ENCODE results near the gene UHRF2. TPM values are rescaled to one million over a fixed set of nuclear protein-coding genes. Genes with fewer than 3 reads are reported as not detected.

UHRF2 gene
- total and polyA plus RNA-seq, 2 of the 4 experiments (the other 2 are of a cell fraction) = 27.6 to 37.3 TPM

- Histone ChIP-seq H3K4me1 (ENCODE audit: control insufficient read depth, insufficient read depth, low read length) (peaks cover 8% of the 10 kb centered on the region), H3K9me1 (ENCODE audit: insufficient read depth, low read length) (peaks cover 10% of the 10 kb centered on the region), H3K27ac (ENCODE audit: insufficient read depth, low read length) (no peak overlapping the region), H3K9me3 (ENCODE audit: control insufficient read depth, insufficient read depth, low read length) (no peaks in the 10 kb centered on the region), H2BK15ac (ENCODE audit: low read depth, low read length) (no peak overlapping the region), H2AK5ac (ENCODE audit: low read depth, low read length) (no peak overlapping the region), H2BK120ac (ENCODE audit: low read depth, low read length) (no peak overlapping the region), H4K8ac (ENCODE audit: low read depth in 2 of 2, low read length in 2 of 2) (no peak overlapping the region), H3K27me3 (ENCODE audit: control insufficient read depth, insufficient read depth, low read length) (no peaks in the 10 kb centered on the region), H3K4me2 (ENCODE audit: low read depth, low read length) (no peak overlapping the region), H3K4ac (ENCODE audit: low read depth, low read length) (no peak overlapping the region), H2BK20ac (ENCODE audit: low read depth, low read length) (no peak overlapping the region), H2BK5ac (ENCODE audit: low read depth, low read length, poor library complexity, severe bottlenecking) (no peak overlapping the region), H2AK9ac (replicated peaks; ENCODE audit: low read depth, low read length, poor library complexity) (no peak overlapping the region), H4K91ac (ENCODE audit: insufficient read depth, low read depth, low read length) (no peak overlapping the region), H3K9ac (ENCODE audit: low read depth, low read length) (no peak overlapping the region), H3K23ac (ENCODE audit: low read depth, low read length) (no peak overlapping the region), H2AFZ (replicated peaks; ENCODE audit: low read length, poor library complexity) (no peak overlapping the region), H4K20me1 (ENCODE audit: insufficient read depth, low read length) (no peaks in the 10 kb centered on the region), H3K18ac (ENCODE audit: low read depth, low read length) (no peak overlapping the region), H3K36me3 (ENCODE audit: control insufficient read depth, insufficient read depth, low read length) (peaks cover 34% of the 10 kb centered on the region), H3K79me1 (ENCODE audit: low read depth in 1 of 2, low read length in 2 of 2) (peaks cover 21 to 22% of the 10 kb centered on the region in 2 experiments), H4K5ac (ENCODE audit: low read depth, low read length) (no peak overlapping the region), H3K14ac (replicated peaks; ENCODE audit: low read depth, low read length) (no peak overlapping the region; the same call in 1 of the 2 replicates), H3K4me3 (ENCODE audit: insufficient read depth, low read depth, low read length) (no peak overlapping the region), H3K56ac (ENCODE audit: extremely low read depth, insufficient read depth, low read length) (no peak overlapping the region)
- no peak for DNase-seq
- no TSS peak for BruUV-seq (replicated peaks)
- CTCF ChIA-PET = interaction anchor here (0.6 kb wide), 1 partner anchor 78 kb away, joined by 3 read pairs; no protein-coding TSS in a partner anchor
- intact Hi-C loops (cut with micrococcal nuclease) = no loop called here
- in situ Hi-C loops (cut with MboI; ENCODE audit: low sequenced_read_pairs) = no loop called here
- dilution Hi-C loops (cut with HindIII; ENCODE audit: low sequenced_read_pairs, unreplicated experiment) = no loop called here
- TF ChIP-seq MXI1 (IDR thresholded peaks at IDR 0.05; ENCODE audit: borderline replicate concordance, low read depth, low read length) (no peak), ELK1 (IDR thresholded peaks at IDR 0.05; ENCODE audit: borderline replicate concordance, low read depth, low read length) (no peak), RAD21 (IDR thresholded peaks at IDR 0.05; ENCODE audit: low read length) (no peak), POLR2A (IDR thresholded peaks at IDR 0.05; ENCODE audit: low read depth, low read length) (no peak), CHD1 (IDR thresholded peaks at IDR 0.05; ENCODE audit: low read depth, low read length) (no peak), USF2 (IDR thresholded peaks at IDR 0.05; ENCODE audit: low read depth, low read length) (no peak), RCOR1 (IDR thresholded peaks at IDR 0.05; ENCODE audit: insufficient replicate concordance, low read length) (no peak), CEBPB (IDR thresholded peaks at IDR 0.05; ENCODE audit: low read depth, low read length) (no peak), FOS (IDR thresholded peaks at IDR 0.05; ENCODE audit: low read depth, low read length) (no peak), MAFK (IDR thresholded peaks at IDR 0.05; ENCODE audit: low read depth, low read length) (no peak), MAZ (IDR thresholded peaks at IDR 0.05; ENCODE audit: borderline replicate concordance, low read depth, low read length) (no peak)
- WGBS, 2 experiments (ENCODE audit: extremely low coverage in 2 of 2, insufficient read length in 1 of 2) = no CpG with 5 or more reads among the region's 2 CpGs
- ATAC-seq (ENCODE audit: low read depth) = no peak
- POLR2A ChIA-PET (ENCODE audit: unreplicated experiment) = no interaction called here
Measured at GRCh38 chr9:6501526-6502210, 88.7 kb downstream of the UHRF2 start.
